ENCODE measurements around the gene KRT75. TPM values are rescaled to one million over a fixed set of nuclear protein-coding genes. Genes with fewer than 3 reads are reported as not detected.

KRT75 gene
- total RNA-seq, result not detected in 2 replicates

DNA sequence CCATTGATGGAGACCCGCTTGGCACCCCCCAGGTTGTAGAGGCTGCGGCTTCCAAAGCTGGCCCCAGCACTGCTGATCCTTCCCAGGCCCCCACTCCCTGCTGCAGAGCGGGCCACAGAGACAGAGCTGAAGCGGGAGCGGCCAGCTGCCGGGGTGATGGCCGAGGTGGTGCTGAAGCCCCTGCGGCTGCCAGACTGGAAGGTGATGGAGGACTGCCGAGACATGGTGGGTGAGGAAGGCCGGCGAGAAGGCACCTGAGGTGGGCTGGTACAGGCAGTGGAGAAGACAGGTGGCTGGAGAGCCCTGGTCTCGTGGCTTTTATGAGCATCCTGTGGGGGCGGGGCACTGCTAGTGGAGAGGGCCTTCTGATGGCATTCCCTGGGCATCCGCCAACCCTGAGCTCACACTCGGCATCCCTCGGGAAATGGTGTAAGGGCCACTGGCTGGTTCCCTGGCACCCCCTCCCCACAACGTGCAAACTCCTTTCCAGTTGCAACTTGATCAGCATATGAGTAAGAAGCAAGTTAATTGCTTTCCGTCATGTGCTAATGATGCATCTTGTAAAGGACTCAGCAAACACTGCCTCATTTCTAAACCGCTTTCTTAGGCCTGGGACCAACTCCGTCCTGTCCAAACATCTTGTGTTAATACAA, at the start of gene KRT75:
KRT75 (minus strand) TSS at position 291 of the 653 bp plus-strand sequence; CDS start at position 224, 67 bp downstream.
- no peaks in the 10 kb centered on the region for H3K4me1 Mint-ChIP-seq (ENCODE audit: low read depth)
- no peaks in the 10 kb centered on the region for H3K27me3 Mint-ChIP-seq (ENCODE audit: insufficient read depth)
- H3K27ac Mint-ChIP-seq, result no peak within 1 kb of the TSS
- H3K36me3 Mint-ChIP-seq (ENCODE audit: low read depth), result no peaks in the 10 kb centered on the region
- intact Hi-C loops (cut with micrococcal nuclease), result no loop called here
- DNase-seq (ENCODE audit: low spot score), result no peak
- no peak within 1 kb of the TSS for H3K4me3 Mint-ChIP-seq
- no peaks in the 10 kb centered on the region for H3K9me3 Mint-ChIP-seq

DNA sequence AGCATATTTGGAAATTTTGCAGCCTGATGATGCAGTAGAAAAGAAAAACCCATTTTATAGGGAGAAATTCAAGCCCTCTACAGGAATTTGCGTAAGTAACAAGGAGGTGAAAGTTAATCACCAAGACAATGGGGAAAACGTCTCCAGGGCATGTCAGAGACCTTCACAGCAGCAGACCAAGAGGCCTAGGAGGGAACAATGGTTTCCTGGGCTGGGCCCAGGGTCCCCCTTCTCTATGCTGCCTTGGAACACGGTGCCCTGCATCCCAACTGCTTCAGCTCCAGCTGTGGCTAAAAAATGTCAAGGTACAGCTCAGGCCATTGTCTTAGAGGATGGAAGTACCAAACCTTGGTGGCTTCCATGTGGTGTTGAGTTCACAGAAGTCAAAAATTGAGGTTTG, 45.9 kb upstream of the KRT75 start:
- Mint-ChIP-seq H3K4me3 (no peak overlapping the region), H3K27me3 (ENCODE audit: insufficient read depth) (peaks cover 28% of the 10 kb centered on the region), H3K4me1 (ENCODE audit: low read depth) (no peaks in the 10 kb centered on the region), H3K36me3 (ENCODE audit: low read depth) (no peaks in the 10 kb centered on the region), H3K27ac (no peak overlapping the region), H3K9me3 (peaks cover 10% of the 10 kb centered on the region)
- DNase-seq (ENCODE audit: low spot score), result no peak
- intact Hi-C loops (cut with micrococcal nuclease), result no loop called here

DNA sequence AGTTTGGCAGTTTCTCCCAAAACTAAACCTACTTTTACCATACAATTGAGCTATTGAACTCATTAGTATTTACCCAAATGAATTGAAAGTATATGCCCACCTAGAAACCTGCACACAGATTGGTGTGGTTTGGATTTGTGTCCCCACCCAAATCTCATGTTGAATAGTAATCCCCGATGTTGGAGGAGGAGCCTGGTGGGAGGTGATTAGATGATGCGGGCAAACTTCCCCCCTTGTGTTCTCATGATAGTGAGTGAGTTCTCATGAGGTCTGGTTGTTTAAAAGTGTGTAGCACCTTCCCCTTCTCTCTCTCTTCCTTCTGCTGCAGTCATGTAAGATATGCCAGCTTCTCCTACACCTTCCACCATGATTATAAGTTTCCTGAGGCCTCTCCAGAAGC, 43.5 kb upstream of the KRT75 start:
- Mint-ChIP-seq H3K9me3 (peaks cover 10% of the 10 kb centered on the region), H3K36me3 (ENCODE audit: low read depth) (no peaks in the 10 kb centered on the region), H3K4me3 (no peak overlapping the region), H3K4me1 (ENCODE audit: low read depth) (no peaks in the 10 kb centered on the region), H3K27ac (no peak overlapping the region), H3K27me3 (ENCODE audit: insufficient read depth) (peaks cover 11% of the 10 kb centered on the region)
- intact Hi-C loops (cut with micrococcal nuclease), result no loop called here
- DNase-seq (ENCODE audit: low spot score), result no peak

DNA sequence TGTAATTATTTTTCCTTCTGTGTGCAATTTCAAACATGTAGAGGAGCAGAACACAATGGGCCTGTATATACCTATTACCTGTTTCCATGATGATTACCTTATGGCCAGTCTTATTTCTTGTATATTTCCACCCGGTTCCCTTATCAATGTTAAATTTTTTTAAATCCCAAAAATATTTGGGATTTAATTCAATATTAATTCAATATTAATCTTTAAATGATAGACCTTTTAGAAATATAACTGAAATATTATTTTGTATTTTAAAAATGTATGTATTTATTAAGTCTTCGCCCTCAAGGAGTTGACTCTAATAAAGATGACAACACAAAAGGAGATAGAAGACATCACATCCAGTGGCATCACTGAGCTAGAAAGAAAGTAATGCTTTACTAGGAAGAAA, 40.0 kb upstream of the KRT75 start:
- intact Hi-C loops (cut with micrococcal nuclease), result no loop called here
- DNase-seq (ENCODE audit: low spot score), result no peak
- H3K4me1 Mint-ChIP-seq (ENCODE audit: low read depth), result no peaks in the 10 kb centered on the region

DNA sequence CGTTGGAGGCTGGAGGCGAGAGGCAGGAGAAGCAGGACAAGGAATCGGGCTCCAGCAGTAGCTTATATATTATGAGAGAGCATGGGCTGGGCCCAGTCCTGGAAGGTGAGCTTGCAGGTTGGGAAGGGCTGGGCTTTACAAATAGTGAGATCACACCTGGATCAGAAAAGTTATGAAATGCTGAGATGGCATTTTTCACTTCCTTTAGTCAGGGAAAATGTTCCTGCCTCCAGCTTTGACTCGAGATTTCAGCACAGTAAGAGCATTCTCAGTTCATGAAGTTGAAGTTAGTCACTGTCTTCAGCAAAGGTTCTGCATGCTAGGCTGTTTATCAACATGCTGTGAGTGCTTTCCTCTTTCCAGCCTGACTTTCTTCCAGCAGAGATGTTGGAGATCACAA, 39.6 kb upstream of the KRT75 start, which contains the start of gene KRT6C:
KRT6C (minus strand) TSS at position 38 of the 400 bp plus-strand sequence. CDS start 68 bp downstream, outside the sequence.
- H3K27me3 Mint-ChIP-seq (ENCODE audit: insufficient read depth), result peaks cover 4% of the 10 kb centered on the region
- no peak within 1 kb of the TSS for H3K27ac Mint-ChIP-seq
- DNase-seq (ENCODE audit: low spot score), result no peak
- H3K4me1 Mint-ChIP-seq (ENCODE audit: low read depth), result no peaks in the 10 kb centered on the region
- H3K4me3 Mint-ChIP-seq, result no peak within 1 kb of the TSS
- no peaks in the 10 kb centered on the region for H3K36me3 Mint-ChIP-seq (ENCODE audit: low read depth)
- intact Hi-C loops (cut with micrococcal nuclease), result no loop called here
- H3K9me3 Mint-ChIP-seq, result no peaks in the 10 kb centered on the region

More for the DNA sequence above, 40.0 kb upstream of the KRT75 start:
- H3K9me3 Mint-ChIP-seq, result peaks cover 4% of the 10 kb centered on the region
- H3K36me3 Mint-ChIP-seq (ENCODE audit: low read depth), result no peaks in the 10 kb centered on the region
- peaks cover 4% of the 10 kb centered on the region for H3K27me3 Mint-ChIP-seq (ENCODE audit: insufficient read depth)
- H3K27ac Mint-ChIP-seq, result no peak overlapping the region
- no peak overlapping the region for H3K4me3 Mint-ChIP-seq

DNA sequence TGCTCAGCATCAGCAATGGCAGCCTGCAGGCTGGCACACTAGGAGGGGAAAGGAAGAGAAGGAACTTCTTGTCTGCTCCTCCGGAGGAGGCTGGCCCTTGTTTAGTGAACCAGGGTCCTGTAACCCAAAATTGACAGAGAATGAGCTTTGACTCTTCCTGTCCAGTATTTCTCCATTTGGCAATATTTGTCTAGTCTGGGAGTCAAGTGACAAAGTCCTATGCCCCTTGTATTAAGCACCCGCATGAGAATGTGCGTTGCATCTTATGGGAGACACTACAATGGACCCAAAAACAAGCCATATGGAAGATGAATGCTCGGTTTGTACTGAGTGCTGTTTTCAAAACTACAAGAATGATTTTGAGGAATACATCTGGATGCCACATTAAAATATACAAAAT, 35.7 kb upstream of the KRT75 start:
- intact Hi-C loops (cut with micrococcal nuclease), result no loop called here
- no peak for DNase-seq (ENCODE audit: low spot score)
- H3K27me3 Mint-ChIP-seq (ENCODE audit: insufficient read depth), result peaks cover 7% of the 10 kb centered on the region
- no peaks in the 10 kb centered on the region for H3K36me3 Mint-ChIP-seq (ENCODE audit: low read depth)
- no peaks in the 10 kb centered on the region for H3K9me3 Mint-ChIP-seq
- H3K4me3 Mint-ChIP-seq, result no peak overlapping the region
- no peaks in the 10 kb centered on the region for H3K4me1 Mint-ChIP-seq (ENCODE audit: low read depth)
- H3K27ac Mint-ChIP-seq, result no peak overlapping the region

DNA sequence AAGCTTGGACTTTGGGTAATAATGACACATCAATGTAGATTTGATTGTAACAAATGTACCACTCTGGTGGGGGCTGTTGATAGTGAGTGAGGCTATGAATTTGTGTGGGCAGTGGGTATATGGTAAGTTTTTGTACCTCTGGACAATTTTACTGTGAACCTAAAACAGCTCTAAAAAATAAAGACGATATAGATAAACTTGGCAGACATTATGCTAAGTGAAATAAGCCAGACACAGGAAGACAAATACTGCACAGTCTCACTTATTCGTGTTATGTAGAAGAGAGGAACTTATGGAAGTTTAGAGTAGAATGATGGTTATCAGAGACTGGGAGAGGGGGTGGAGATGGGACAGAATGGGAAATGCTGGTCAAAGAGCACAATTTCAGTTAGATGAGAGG, 30.7 kb upstream of the KRT75 start:
- no peak overlapping the region for H3K4me3 Mint-ChIP-seq
- intact Hi-C loops (cut with micrococcal nuclease), result no loop called here
- H3K27me3 Mint-ChIP-seq (ENCODE audit: insufficient read depth), result peaks cover 16% of the 10 kb centered on the region
- no peaks in the 10 kb centered on the region for H3K4me1 Mint-ChIP-seq (ENCODE audit: low read depth)
- no peaks in the 10 kb centered on the region for H3K36me3 Mint-ChIP-seq (ENCODE audit: low read depth)
- DNase-seq (ENCODE audit: low spot score), result no peak
- no peak overlapping the region for H3K27ac Mint-ChIP-seq
- no peaks in the 10 kb centered on the region for H3K9me3 Mint-ChIP-seq

DNA sequence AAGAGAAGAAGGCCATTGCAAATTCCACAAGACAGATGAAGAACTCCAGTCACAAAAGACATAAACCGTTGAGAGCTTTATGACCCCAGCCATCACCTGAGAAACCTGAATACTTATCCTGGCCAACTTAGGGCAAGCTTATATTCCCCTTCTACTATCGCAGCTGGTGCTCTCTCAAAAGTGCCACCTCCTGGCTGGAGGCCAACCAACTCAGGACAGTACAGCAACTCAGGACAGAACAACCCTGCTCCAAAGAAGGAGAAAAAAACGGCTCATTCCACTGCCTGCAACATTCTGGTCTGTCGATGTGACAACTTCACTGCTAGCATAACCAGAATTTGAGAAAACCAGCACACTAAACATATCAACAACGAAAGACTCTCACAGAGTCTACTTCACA, 27.5 kb upstream of the KRT75 start:
- no peak for DNase-seq (ENCODE audit: low spot score)
- Mint-ChIP-seq H3K36me3 (ENCODE audit: low read depth) (no peaks in the 10 kb centered on the region), H3K9me3 (no peaks in the 10 kb centered on the region), H3K4me1 (ENCODE audit: low read depth) (no peaks in the 10 kb centered on the region), H3K27me3 (ENCODE audit: insufficient read depth) (peaks cover 19% of the 10 kb centered on the region), H3K27ac (no peak overlapping the region), H3K4me3 (no peak overlapping the region)
- intact Hi-C loops (cut with micrococcal nuclease), result no loop called here

DNA sequence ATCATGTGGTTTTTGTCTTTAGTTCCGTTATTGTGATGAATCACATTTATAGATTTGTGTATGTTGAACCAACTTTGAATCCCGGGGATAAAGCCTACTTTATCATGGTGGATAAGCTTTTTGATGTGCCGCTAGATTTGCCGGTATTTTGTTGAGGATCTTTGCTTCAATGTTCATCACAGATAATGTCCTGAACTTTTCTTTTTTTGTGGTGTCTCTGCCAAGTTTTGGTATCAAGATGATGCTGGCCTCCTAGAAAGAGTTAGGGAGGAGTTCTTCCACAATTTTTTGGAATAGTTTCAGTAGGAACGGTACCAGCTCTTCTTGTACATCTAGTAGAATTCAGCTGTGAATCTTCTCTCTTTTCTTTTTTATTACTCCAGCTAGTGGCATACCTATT, 24.7 kb upstream of the KRT75 start:
- no peak for DNase-seq (ENCODE audit: low spot score)
- Mint-ChIP-seq H3K4me3 (no peak overlapping the region), H3K9me3 (no peaks in the 10 kb centered on the region), H3K36me3 (ENCODE audit: low read depth) (no peaks in the 10 kb centered on the region), H3K27me3 (ENCODE audit: insufficient read depth) (peaks cover 19% of the 10 kb centered on the region), H3K4me1 (ENCODE audit: low read depth) (peaks cover 17% of the 10 kb centered on the region), H3K27ac (no peak overlapping the region)
- intact Hi-C loops (cut with micrococcal nuclease), result no loop called here

DNA sequence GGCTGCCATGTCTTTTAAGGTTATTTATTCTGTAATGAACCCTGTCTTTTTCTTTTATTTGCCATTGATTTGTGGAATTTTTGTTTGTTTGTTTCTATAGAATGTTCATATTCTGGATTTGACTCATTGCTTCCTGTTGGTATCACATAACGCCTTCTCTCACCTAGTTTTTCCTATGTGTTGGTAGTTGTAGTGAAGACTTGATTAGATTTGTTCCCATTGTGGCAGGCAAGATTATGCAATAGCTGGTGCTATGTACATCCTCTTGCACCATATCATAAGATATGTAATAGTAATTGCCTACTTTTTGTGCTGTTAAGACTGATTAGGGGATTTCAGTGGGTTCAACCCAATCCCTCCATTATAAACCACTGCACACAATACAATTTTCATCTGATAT, 21.6 kb upstream of the KRT75 start:
- intact Hi-C loops (cut with micrococcal nuclease), result no loop called here
- DNase-seq (ENCODE audit: low spot score), result no peak
- Mint-ChIP-seq H3K4me1 (ENCODE audit: low read depth) (peaks cover 17% of the 10 kb centered on the region), H3K36me3 (ENCODE audit: low read depth) (no peaks in the 10 kb centered on the region), H3K9me3 (no peaks in the 10 kb centered on the region), H3K27me3 (ENCODE audit: insufficient read depth) (peaks cover 16% of the 10 kb centered on the region), H3K4me3 (no peak overlapping the region), H3K27ac (no peak overlapping the region)

DNA sequence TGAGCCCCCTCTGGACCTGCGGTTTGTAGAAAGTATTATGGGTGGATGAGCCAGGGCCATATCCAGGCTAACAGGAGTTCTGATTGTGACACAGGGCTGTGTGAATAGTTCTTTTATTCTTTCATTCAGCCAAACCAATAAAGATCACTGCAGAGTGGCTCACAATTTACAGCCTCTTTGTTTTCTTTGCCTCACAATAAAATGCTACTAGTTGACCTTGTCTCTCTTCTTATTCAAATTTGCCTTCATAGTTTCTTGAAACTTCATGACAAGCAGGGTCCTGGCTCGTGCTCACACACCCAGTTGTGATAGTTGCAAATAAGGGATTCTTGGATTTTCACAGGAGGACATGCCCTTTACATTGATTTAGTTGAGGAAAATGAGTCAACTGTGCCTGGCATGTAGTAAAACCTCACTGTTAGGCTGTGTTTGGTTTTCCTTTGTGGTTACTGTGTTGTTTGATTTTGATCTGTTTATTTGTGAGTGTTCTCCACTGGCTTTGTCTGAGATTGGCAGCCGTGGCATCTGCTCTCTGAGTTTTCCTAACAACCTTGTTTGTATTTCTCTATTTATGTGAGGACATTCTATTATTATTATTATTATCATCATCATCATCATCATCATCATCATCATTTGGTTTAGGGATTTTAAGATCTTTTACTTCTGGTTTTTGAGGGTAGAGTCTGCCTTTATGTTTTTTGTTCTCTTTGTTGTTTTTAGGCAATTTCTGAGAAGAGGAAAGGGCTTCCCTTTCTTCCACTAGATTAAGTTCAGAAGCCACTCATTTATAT, 20.4 kb upstream of the KRT75 start:
- Mint-ChIP-seq H3K27ac (no peak overlapping the region), H3K4me1 (ENCODE audit: low read depth) (peaks cover 17% of the 10 kb centered on the region), H3K9me3 (no peaks in the 10 kb centered on the region), H3K4me3 (no peak overlapping the region), H3K27me3 (ENCODE audit: insufficient read depth) (peaks cover 16% of the 10 kb centered on the region), H3K36me3 (ENCODE audit: low read depth) (no peaks in the 10 kb centered on the region)
- intact Hi-C loops (cut with micrococcal nuclease), result no loop called here
- no peak for DNase-seq (ENCODE audit: low spot score)

DNA sequence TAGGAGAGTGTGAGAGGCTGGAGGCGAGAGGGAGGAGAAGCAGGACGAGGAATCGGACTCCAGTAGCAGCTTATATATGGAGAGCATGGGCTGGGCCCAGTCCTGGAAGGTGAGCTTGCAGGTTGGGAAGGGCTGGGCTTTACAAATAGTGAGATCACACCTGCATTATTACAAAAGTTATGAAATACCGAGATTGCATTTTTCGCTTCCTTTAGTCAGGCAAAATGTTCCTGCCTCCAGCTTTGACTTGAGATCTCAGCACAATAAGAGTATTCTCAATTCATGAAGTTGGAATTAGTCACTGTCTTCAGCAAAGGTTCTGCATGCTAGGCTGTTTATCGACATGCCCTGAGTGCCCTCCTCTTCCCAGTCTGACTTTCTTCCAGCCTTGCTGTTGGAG, 17.9 kb upstream of the KRT75 start, which contains the start of gene KRT6B:
KRT6B (minus strand) TSS at position 46 of the 400 bp plus-strand sequence. CDS start 68 bp downstream, outside the sequence.
- no peaks in the 10 kb centered on the region for H3K36me3 Mint-ChIP-seq (ENCODE audit: low read depth)
- no peak within 1 kb of the TSS for H3K27ac Mint-ChIP-seq
- DNase-seq (ENCODE audit: low spot score), result no peak
- intact Hi-C loops (cut with micrococcal nuclease), result no loop called here
- H3K27me3 Mint-ChIP-seq (ENCODE audit: insufficient read depth), result peaks cover 14% of the 10 kb centered on the region
- no peaks in the 10 kb centered on the region for H3K9me3 Mint-ChIP-seq
- peaks cover 17% of the 10 kb centered on the region for H3K4me1 Mint-ChIP-seq (ENCODE audit: low read depth)
- no peak within 1 kb of the TSS for H3K4me3 Mint-ChIP-seq

DNA sequence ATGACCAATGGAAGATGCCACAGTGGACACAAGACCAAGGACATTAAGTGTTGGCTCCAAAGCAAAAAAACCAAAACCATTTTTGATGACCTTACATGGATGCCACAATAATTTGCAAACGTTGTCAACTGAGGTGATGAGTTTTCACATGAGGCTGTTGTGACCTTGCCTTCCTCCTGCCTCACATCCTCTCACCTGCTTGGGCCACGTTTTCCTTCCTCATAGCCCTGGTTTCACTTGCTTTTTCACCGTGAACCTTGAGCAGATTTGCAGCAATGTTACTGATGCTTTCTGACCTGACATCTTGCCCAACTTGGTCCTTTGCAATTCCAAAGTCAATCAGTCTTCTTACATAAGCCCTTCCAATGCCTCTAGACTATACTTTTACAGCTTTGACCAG, 14.1 kb upstream of the KRT75 start:
- no peak for DNase-seq (ENCODE audit: low spot score)
- peaks cover 17% of the 10 kb centered on the region for H3K27me3 Mint-ChIP-seq (ENCODE audit: insufficient read depth)
- no peak overlapping the region for H3K4me3 Mint-ChIP-seq
- no peaks in the 10 kb centered on the region for H3K4me1 Mint-ChIP-seq (ENCODE audit: low read depth)
- no peaks in the 10 kb centered on the region for H3K9me3 Mint-ChIP-seq
- H3K36me3 Mint-ChIP-seq (ENCODE audit: low read depth), result no peaks in the 10 kb centered on the region
- intact Hi-C loops (cut with micrococcal nuclease), result no loop called here
- H3K27ac Mint-ChIP-seq, result no peak overlapping the region
